Common myeloid progenitor, CD34-positive (primary cell): ENCODE data around the gene ZNRF3.

Experiments
- CTCF ChIA-PET: fragments of 350-600 bp; sonication (Branson Sonifier 250); formaldehyde crosslinking; loops from one replicate; lab custom pipeline; 2021; ENCODE audit warnings: antibody characterized with exemption; lab: Charles Lee
- POLR2A ChIA-PET: fragments of 350-600 bp; sonication (Branson Sonifier 250); formaldehyde crosslinking; loops from one replicate; lab custom pipeline; 2021; ENCODE audit warnings: antibody characterized with exemption; lab: Charles Lee
- DNase-seq, 3 donors: peaks; one replicate each; pipeline versions ENCODE4 v3.0.0 to v3.0.0-alpha.2; 2013
- H3K27ac ChIP-seq, 2 experiments: 1 replicate in 1 of 2; 2 replicates in 1 of 2; pipeline ENCODE4 v1.7.0; 2013; ENCODE audit warnings: inconsistent platforms in 2 of 2, low read length in 2 of 2, mild to moderate bottlenecking in 2 of 2, low read depth in 1 of 2, moderate library complexity in 1 of 2; ENCODE audit not compliant: severe bottlenecking in 2 of 2, insufficient read depth in 1 of 2, poor library complexity in 1 of 2
- H3K27me3 ChIP-seq, 5 experiments: replicated peaks in 2 of 5; 1 replicate in 3 of 5; 2 replicates in 2 of 5; pipeline versions ENCODE4 v1.6.1 to v1.7.0; 2013; ENCODE audit warnings: low read length in 4 of 5, mild to moderate bottlenecking in 2 of 5, moderate library complexity in 2 of 5, inconsistent platforms in 1 of 5; ENCODE audit not compliant: insufficient read depth in 5 of 5, control insufficient read depth in 4 of 5
- H3K36me3 ChIP-seq, 4 experiments: 1 replicate in 2 of 4; 2 replicates in 2 of 4; pipeline versions ENCODE4 v1.6.1 to v1.7.0; 2013; ENCODE audit warnings: low read length in 3 of 4, control low read depth in 1 of 4, mild to moderate bottlenecking in 1 of 4; ENCODE audit not compliant: control insufficient read depth in 4 of 4, insufficient read depth in 4 of 4
- H3K4me1 ChIP-seq, 4 experiments: 1 replicate in 3 of 4; 2 replicates in 1 of 4; pipeline versions ENCODE4 v1.6.1 to v1.7.1; 2013; ENCODE audit warnings: low read length in 3 of 4, mild to moderate bottlenecking in 3 of 4, control low read depth in 1 of 4, inconsistent platforms in 1 of 4, moderate library complexity in 1 of 4; ENCODE audit not compliant: control insufficient read depth in 4 of 4, insufficient read depth in 4 of 4; ENCODE audit errors: control extremely low read depth in 1 of 4
- H3K4me3 ChIP-seq, 7 experiments: 1 replicate in 4 of 7; 2 replicates in 3 of 7; pipeline versions ENCODE4 v1.5.1 to v1.7.0; 2013; ENCODE audit warnings: mild to moderate bottlenecking in 7 of 7, low read length in 6 of 7, moderate library complexity in 6 of 7, inconsistent platforms in 2 of 7, low read depth in 2 of 7, control low read depth in 1 of 7; ENCODE audit not compliant: insufficient read depth in 4 of 7, control insufficient read depth in 1 of 7; ENCODE audit errors: extremely low read depth in 1 of 7
- H3K9me3 ChIP-seq, 5 experiments: 1 replicate in 4 of 5; 2 replicates in 1 of 5; pipeline versions ENCODE4 v1.6.1 to v1.7.1; 2013; ENCODE audit warnings: low read length in 4 of 5, mild to moderate bottlenecking in 2 of 5, inconsistent platforms in 1 of 5, low read depth in 1 of 5, moderate library complexity in 1 of 5; ENCODE audit not compliant: control insufficient read depth in 4 of 5, insufficient read depth in 2 of 5; ENCODE audit errors: control extremely low read depth in 1 of 5
- WGBS: methylation state at CpG from one replicate; pipeline ENCODE4 v1.1.5; 2013; ENCODE audit not compliant: insufficient coverage; 5-methylcytosine and 5-hydroxymethylcytosine counted together

The ZNRF3 gene

GRCh38 chr22:28984482-28985158, 101.2 kb downstream of the ZNRF3 start:
- H3K4me1 ChIP-seq = no peaks in the 10 kb centered on the region
- peaks cover 0 to 8% (median 5%) of the 10 kb centered on the region in 5 experiments for H3K9me3 ChIP-seq
- WGBS = 94% methylated on average over 6 of the region's 6 CpGs
- ChIA-PET CTCF (no interaction called here), POLR2A (no interaction called here)
- no peak overlapping the region for H3K4me3 ChIP-seq
- peaks cover 0 to under 1% (median 0%) of the 10 kb centered on the region in 5 experiments for H3K27me3 ChIP-seq
- DNase-seq = no peak
- H3K27ac ChIP-seq = no peak overlapping the region
- H3K36me3 ChIP-seq = peaks cover 0 to 10% (median 0%) of the 10 kb centered on the region in 4 experiments

- Histone ChIP-seq H3K27ac (no peak overlapping the region), H3K36me3 (peaks cover 0 to 10% (median 0%) of the 10 kb centered on the region in 4 experiments), H3K4me3 (no peak overlapping the region), H3K9me3 (peaks cover 0 to 8% (median 5%) of the 10 kb centered on the region in 5 experiments), H3K4me1 (no peaks in the 10 kb centered on the region), H3K27me3 (no peaks in the 10 kb centered on the region)
- ChIA-PET POLR2A (no interaction called here), CTCF (no interaction called here)
- no peak for DNase-seq
- 100% methylated on average over 3 of the region's 3 CpGs for WGBS
These were observed 102.4 kb downstream of the ZNRF3 start for GRCh38 chr22:28985581-28986290.

- CTCF ChIA-PET = interaction anchor here (0.7 kb wide), 1 partner anchor 709 kb away, joined by 3 read pairs; no protein-coding TSS in a partner anchor
These were observed 103.0 kb downstream of the ZNRF3 start for GRCh38 chr22:28986366-28986765.

GRCh38 chr22:28988457-28988856, 105.1 kb downstream of the ZNRF3 start:
- no peak overlapping the region for H3K4me3 ChIP-seq
- H3K4me1 ChIP-seq = no peaks in the 10 kb centered on the region
- peaks cover 0 to 13% (median 0%) of the 10 kb centered on the region in 4 experiments for H3K36me3 ChIP-seq
- DNase-seq = no peak
- WGBS = 100% methylated on average over 1 of the region's 4 CpGs
- H3K9me3 ChIP-seq = peaks cover 0 to 8% (median 5%) of the 10 kb centered on the region in 5 experiments
- no peak overlapping the region for H3K27ac ChIP-seq
- CTCF ChIA-PET = no interaction called here
- H3K27me3 ChIP-seq = no peaks in the 10 kb centered on the region
- POLR2A ChIA-PET = no interaction called here

More at GRCh38 chr22:28986366-28986765, 103.0 kb downstream of the ZNRF3 start:
- POLR2A ChIA-PET = no interaction called here
- H3K4me1 ChIP-seq = no peaks in the 10 kb centered on the region
- H3K27me3 ChIP-seq = no peaks in the 10 kb centered on the region
- no peak overlapping the region for H3K4me3 ChIP-seq
- 95% methylated on average over 2 of the region's 3 CpGs for WGBS
- H3K9me3 ChIP-seq = peaks cover 0 to 8% (median 5%) of the 10 kb centered on the region in 5 experiments
- peaks cover 0 to 10% (median 0%) of the 10 kb centered on the region in 4 experiments for H3K36me3 ChIP-seq
- no peak for DNase-seq
- H3K27ac ChIP-seq = no peak overlapping the region

- H3K36me3 ChIP-seq = peaks cover 0 to 13% (median 0%) of the 10 kb centered on the region in 4 experiments
- H3K4me3 ChIP-seq = no peak overlapping the region
- CTCF ChIA-PET = no interaction called here
- no peaks in the 10 kb centered on the region for H3K27me3 ChIP-seq
- WGBS = 83% methylated on average over 2 of the region's 5 CpGs
- H3K27ac ChIP-seq = no peak overlapping the region
- DNase-seq = no peak
- POLR2A ChIA-PET = no interaction called here
- no peaks in the 10 kb centered on the region for H3K4me1 ChIP-seq
- H3K9me3 ChIP-seq = peaks cover 0 to 8% (median 5%) of the 10 kb centered on the region in 5 experiments
These were observed 105.7 kb downstream of the ZNRF3 start for GRCh38 chr22:28989035-28989464.

GRCh38 chr22:28989484-28989883, 106.1 kb downstream of the ZNRF3 start:
- Histone ChIP-seq H3K4me3 (no peak overlapping the region), H3K27me3 (no peaks in the 10 kb centered on the region), H3K9me3 (peaks cover 0 to 8% (median 5%) of the 10 kb centered on the region in 5 experiments), H3K27ac (no peak overlapping the region), H3K36me3 (peaks cover 0 to 13% (median 0%) of the 10 kb centered on the region in 4 experiments), H3K4me1 (no peaks in the 10 kb centered on the region)
- 92% methylated on average over 2 of the region's 7 CpGs for WGBS
- ChIA-PET POLR2A (no interaction called here), CTCF (no interaction called here)
- no peak for DNase-seq

- ChIA-PET CTCF (no interaction called here), POLR2A (no interaction called here)
- 100% methylated on average over 1 of the region's 4 CpGs for WGBS
- Histone ChIP-seq H3K4me1 (no peaks in the 10 kb centered on the region), H3K27ac (no peak overlapping the region), H3K9me3 (peaks cover 0 to 8% (median 4%) of the 10 kb centered on the region in 5 experiments), H3K36me3 (peaks cover 0 to 13% (median 0%) of the 10 kb centered on the region in 4 experiments), H3K4me3 (no peak overlapping the region), H3K27me3 (no peaks in the 10 kb centered on the region)
- DNase-seq = no peak
These were observed 106.5 kb downstream of the ZNRF3 start for GRCh38 chr22:28989912-28990311.
